SK-N-MC (cell line): Measurements from ENCODE around the gene C9orf50.
A peak's percentile ranks its signal among the peaks of the same experiment; 100 is the strongest.

ENCODE experiments used
- DNase-seq: peaks from one replicate; pipeline ENCODE4 v3.0.0-alpha.2; 2011; ENCODE audit warnings: low read depth, low spot score
- H3K27ac ChIP-seq: fragments of 200-600 bp; sonication (generic); 2 replicates; pipeline ENCODE4 v1.5.1; 2016; ENCODE audit warnings: mixed run types
- H3K36me3 ChIP-seq: fragments of 200-600 bp; sonication (generic); 2 replicates; pipeline ENCODE4 v1.6.1; 2017; ENCODE audit warnings: antibody characterized with exemption, low read length, mixed read lengths; ENCODE audit not compliant: insufficient read depth
- H3K4me3 ChIP-seq: fragments of 200-600 bp; sonication (generic); 2 replicates; pipeline ENCODE4 v1.5.1; 2016
- H3K9ac ChIP-seq: fragments of 200-600 bp; sonication (generic); 2 replicates; pipeline ENCODE4 v1.8.0; 2017; ENCODE audit warnings: mixed run types, mixed read lengths; ENCODE audit not compliant: insufficient read length
- H3K9me3 ChIP-seq: fragments of 200-600 bp; sonication (generic); 2 replicates; pipeline ENCODE4 v1.6.1; 2017; ENCODE audit warnings: low read depth, mild to moderate bottlenecking, antibody characterized with exemption, low read length, moderate library complexity, mixed read lengths
- EZH2 ChIP-seq: fragments of 200-600 bp; sonication (generic); IDR thresholded peaks from one replicate; pipeline ENCODE4 v1.6.1; 2017; ENCODE audit warnings: antibody characterized with exemption
- FOXP2 ChIP-seq: optimal IDR thresholded peaks from 2 replicates; pipeline ENCODE3; 2011; ENCODE audit warnings: mild to moderate bottlenecking, moderate library complexity; ENCODE audit not compliant: insufficient read depth; ENCODE audit errors: extremely low read length, control extremely low read depth
- POLR2AphosphoS5 ChIP-seq: IDR thresholded peaks from 2 replicates; pipeline ENCODE4 v1.6.1; 2012; ENCODE audit warnings: mild to moderate bottlenecking, low read depth, low read length, borderline replicate concordance

Gene C9orf50

DNA sequence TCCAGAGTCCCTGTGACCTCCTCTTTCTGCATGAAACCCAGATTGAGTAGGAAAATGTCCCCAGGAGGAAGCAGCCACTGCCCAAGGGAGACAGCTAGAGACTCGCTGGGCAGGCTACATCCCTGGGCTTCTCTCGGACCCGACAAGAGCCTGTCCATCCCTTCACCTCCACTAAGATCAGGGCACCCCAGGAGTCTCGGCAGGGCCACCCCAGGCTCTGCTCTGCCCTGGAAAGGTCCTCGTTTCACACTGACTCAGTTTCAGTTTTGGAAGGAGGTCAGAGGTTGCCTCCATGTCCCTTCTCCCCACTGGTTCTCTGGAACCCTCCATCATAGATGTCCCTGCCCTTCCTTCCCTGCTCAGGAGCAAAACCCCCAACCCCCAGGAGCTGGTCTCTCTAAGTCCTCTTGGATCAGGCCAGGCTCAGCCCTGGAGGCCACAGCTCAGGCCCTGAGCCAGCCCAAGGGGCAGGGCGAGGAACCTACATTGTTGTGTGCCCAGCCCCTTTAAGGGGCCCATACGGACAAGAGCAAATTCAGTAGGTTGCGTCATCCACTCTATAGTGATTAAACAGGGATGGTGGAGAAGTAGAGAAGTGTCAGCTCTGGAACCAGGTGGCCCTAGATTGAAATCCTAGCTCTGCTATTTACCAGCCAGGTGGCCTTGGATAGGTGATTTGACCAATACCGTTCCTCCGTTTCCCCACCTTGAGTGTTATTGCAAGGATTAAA lies 37.4 kb downstream of the C9orf50 start:
- H3K4me3 ChIP-seq, result no peak overlapping the region
- no peak overlapping the region for H3K27ac ChIP-seq
- TF ChIP-seq FOXP2 (no peak), POLR2AphosphoS5 (no peak), EZH2 (no peak)
- H3K36me3 ChIP-seq, result no peaks in the 10 kb centered on the region
- DNase-seq, result no peak
- no peak overlapping the region for H3K9ac ChIP-seq
- no peaks in the 10 kb centered on the region for H3K9me3 ChIP-seq

DNA sequence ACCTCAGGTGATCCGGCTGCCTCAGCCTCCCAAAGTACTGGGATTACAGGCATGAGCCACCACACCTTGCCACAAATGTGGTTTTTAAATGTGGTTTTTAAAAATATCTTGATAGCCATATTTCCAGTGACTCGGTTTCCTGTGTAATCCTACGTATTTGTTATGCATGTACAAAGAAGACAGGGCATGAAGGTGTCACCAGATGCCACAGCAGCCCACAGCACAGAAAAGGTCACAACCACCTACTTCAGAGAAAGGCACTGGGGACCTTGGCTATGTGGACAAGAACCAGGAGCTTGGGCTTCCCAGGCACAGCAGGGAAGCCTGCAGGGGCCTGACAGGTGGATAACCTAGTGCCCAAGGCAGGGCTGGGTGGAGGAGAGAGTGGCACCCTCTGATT lies 38.0 kb downstream of the C9orf50 start:
- no peak overlapping the region for H3K27ac ChIP-seq
- no peaks in the 10 kb centered on the region for H3K36me3 ChIP-seq
- no peaks in the 10 kb centered on the region for H3K9me3 ChIP-seq
- no peak overlapping the region for H3K9ac ChIP-seq
- no peak for TF ChIP-seq EZH2
- TF ChIP-seq POLR2AphosphoS5, result no peak
- TF ChIP-seq FOXP2, result no peak
- no peak for DNase-seq
- H3K4me3 ChIP-seq, result no peak overlapping the region

DNA sequence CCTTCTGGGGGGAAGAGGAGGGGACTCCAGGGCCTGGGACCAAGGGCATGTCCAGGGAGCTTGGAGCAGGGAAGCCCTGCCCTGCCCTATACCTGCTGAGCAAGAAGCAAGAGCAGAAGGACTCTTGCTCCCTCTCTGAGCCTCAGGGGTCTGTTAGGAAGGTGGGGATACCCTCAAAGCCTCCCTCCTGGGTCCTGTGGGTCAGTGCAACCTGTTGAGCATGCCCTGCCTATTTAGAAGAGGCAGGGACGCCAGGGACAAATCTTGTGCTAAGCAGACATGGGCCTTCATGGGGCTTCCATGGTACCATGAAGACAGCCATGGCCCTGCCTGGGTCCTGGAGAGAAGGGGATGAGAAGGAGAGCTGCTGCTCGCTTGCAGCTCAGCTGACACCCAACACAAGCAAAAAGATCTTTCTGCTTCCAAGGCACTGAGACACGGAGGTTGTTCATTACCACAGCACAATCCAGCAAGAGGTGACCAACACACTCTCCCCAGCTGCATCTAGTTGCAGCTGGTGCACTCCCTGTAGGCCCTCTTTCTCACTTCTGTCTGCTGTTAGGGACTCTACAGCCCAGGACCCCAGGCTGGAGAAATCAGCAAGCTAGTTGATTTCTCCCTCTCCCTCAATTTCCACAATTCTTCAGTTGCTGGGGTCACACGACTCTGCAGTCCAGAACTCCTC lies 39.3 kb downstream of the C9orf50 start:
- TF ChIP-seq EZH2 (no peak), POLR2AphosphoS5 (no peak), FOXP2 (no peak)
- H3K27ac ChIP-seq, result no peak overlapping the region
- no peaks in the 10 kb centered on the region for H3K9me3 ChIP-seq
- H3K9ac ChIP-seq, result no peak overlapping the region
- H3K4me3 ChIP-seq, result no peak overlapping the region
- no peaks in the 10 kb centered on the region for H3K36me3 ChIP-seq
- DNase-seq, result no peak

DNA sequence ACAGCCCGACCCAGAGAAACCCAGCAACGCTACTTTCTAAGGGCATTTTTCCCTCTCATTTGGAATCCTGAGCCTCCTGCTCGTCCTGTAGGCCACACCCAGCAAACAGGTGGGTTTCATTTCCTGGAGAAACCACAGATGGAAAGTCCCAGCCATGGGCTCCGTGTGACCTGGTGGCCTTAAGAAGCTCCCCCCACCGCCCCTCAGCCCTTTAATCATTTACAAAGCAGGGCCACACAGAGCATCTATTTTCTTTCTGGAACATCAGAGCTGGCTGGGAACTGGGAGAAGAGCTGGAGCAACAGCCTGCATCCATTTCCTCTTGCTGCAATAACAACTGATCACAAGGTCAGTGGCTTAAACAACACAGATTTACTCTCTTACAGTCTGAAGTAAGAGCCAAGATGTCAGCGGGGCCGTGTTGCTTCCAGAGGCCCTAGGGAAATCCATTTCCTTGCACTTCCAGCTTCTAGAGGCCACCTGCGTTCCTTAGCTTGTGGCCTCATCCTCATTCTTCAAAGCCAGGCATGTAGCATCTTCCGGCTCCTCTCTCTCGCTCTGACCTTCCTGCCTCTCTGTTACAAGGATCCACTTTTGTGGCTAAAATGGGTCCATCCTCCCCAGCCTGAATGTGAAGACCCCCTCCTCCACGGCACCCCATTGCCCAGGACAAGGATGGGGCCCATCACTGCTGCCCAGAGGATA lies 40.5 kb downstream of the C9orf50 start:
- Histone ChIP-seq H3K9ac (no peak overlapping the region), H3K4me3 (no peak overlapping the region), H3K27ac (no peak overlapping the region), H3K36me3 (no peaks in the 10 kb centered on the region), H3K9me3 (no peaks in the 10 kb centered on the region)
- no peak for DNase-seq
- no peak for TF ChIP-seq EZH2
- no peak for TF ChIP-seq FOXP2
- no peak for TF ChIP-seq POLR2AphosphoS5

DNA sequence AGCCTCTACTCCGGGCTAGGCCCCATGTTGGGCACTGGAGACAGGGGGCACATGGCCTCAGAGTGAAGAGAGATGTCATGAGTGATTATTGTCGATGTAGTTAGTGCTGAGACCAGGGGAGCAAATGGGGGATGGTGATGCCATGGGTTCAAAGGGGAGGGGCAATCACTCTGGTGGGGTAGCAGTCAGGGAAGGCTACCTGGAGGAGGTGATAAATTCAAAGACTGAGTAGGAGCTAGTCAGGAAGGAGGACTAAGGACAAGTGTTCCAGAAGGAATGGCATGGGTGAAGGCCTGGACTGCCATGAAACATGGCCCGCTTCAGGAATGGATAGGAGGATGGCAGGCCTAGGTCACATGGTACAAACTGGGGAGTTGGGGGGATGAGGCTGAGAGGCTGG lies 41.6 kb downstream of the C9orf50 start:
- Histone ChIP-seq H3K36me3 (no peaks in the 10 kb centered on the region), H3K9ac (no peak overlapping the region), H3K9me3 (no peaks in the 10 kb centered on the region), H3K27ac (no peak overlapping the region), H3K4me3 (no peak overlapping the region)
- TF ChIP-seq FOXP2 (no peak), POLR2AphosphoS5 (no peak)
- DNase-seq, result no peak

DNA sequence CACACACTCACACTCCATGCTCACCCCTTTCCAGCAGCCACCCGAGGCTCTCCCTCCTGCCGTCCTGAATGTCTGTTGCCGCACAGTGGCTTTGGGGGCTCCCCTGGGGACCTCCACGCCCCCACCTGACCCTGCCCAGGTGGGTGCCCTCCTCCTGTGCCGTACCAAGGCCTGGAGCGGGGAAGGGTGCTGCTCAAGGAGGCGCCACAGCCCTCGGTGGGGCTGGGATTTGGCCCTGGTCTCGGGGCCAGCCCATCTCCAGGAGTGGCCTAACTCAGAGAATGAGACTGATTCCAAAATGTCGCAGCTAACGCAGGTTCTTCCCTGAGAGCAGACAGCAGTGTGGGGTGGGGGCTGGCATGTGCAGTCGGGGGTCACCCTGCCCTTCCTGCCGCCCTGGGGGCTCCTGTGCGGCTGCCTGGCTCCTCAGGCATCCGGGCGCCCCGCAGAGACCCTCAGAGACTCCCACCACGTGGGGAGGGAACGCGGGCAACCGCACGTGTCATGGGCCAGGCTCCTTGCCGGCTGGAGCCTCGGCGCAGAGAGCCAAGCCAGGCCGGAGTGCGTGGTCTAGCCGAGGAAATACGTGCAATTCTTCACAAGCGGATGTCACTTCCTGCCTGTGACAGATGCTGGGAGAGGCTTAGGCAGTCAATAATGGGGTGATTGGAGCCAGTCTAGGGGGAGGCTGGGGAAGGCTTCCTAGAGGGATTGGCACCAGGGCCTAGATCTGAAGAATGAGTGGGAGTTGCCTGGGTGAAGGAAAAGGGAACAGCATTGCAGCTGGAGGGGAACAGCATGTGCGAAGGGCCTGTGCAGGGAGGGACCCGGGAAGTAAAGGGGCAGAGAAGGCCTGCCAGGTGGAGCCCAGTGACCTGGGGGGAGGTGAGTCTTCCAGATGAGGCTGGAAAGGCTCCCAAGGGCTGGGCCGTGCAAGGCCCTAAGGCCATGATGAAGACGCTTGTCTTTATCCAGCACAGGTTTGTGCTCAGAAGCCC lies 44.1 kb downstream of the C9orf50 start:
- TF ChIP-seq POLR2AphosphoS5, result no peak
- TF ChIP-seq EZH2, result no peak
- no peak for DNase-seq
- Histone ChIP-seq H3K9me3 (no peaks in the 10 kb centered on the region), H3K4me3 (no peak overlapping the region), H3K27ac (no peak overlapping the region), H3K9ac (no peak overlapping the region), H3K36me3 (no peaks in the 10 kb centered on the region)

DNA sequence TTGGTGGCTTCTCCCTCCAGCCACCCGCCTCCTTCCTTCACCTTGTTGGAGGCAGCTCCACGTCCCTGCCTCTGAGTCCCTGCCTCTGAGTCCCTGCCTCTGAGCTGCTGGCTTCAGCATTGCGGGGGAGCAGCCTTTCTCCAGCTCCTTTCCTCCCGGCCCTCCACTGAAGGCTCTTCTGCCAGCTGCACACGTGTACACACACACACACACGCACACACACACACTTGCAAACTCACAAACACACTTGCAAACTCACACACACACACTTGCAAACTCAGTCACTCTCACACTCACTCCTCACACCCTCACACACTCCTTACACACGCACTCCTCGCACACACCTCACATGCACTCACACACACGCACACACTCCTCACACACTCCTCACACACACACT lies 45.1 kb downstream of the C9orf50 start:
- no peak for TF ChIP-seq POLR2AphosphoS5
- H3K27ac ChIP-seq, result peak overlapping the region; percentile 63; the same call in 1 of the 2 replicates
- no peaks in the 10 kb centered on the region for H3K36me3 ChIP-seq
- H3K4me3 ChIP-seq, result no peak overlapping the region
- no peaks in the 10 kb centered on the region for H3K9me3 ChIP-seq
- no peak overlapping the region for H3K9ac ChIP-seq
- no peak for DNase-seq
